Measurements from ENCODE around the gene CCS. TPM values are rescaled to one million over a fixed set of nuclear protein-coding genes. Genes with fewer than 3 reads are reported as not detected.

Gene CCS
- total and polyA plus RNA-seq, 9 of the 15 experiments (the other 6 are each of a cell fraction or from before 2014, with no cell fraction given), result 1.1 to 46.6 (median 26.8) TPM

- peak; percentile 99 to 100 (median 100) for DNase-seq (ENCODE audit: extremely low read depth in 1 of 4, low spot score in 3 of 4)
- Histone ChIP-seq H3K27ac (ENCODE audit: extremely low read depth, low read depth, low read length) (peak within 1 kb of the TSS; percentile 99), H3K36me3 (ENCODE audit: control insufficient read depth, insufficient read depth, low read length) (peaks cover 41% of the 10 kb centered on the region), H3K79me2 (ENCODE audit: control insufficient read depth, insufficient read depth, low read length) (peaks cover 66% of the 10 kb centered on the region), H4K20me1 (replicated peaks; ENCODE audit: control insufficient read depth, insufficient read depth, low read length) (peaks cover 42% of the 10 kb centered on the region), H3K9ac (ENCODE audit: insufficient read depth in 1 of 2, low read depth in 2 of 2, low read length in 2 of 2) (peak within 1 kb of the TSS; percentile 97 to 100), H3K4me2 (ENCODE audit: insufficient read depth, low read length) (peak within 1 kb of the TSS; percentile 97), H3K9me1 (ENCODE audit: control insufficient read depth, insufficient read depth, low read length) (no peaks in the 10 kb centered on the region), H2AFZ (ENCODE audit: low read depth, low read length) (peak within 1 kb of the TSS; percentile 96), H3K4me3 (peak within 1 kb of the TSS; percentile 94), H3K9me3 (replicated peaks; ENCODE audit: control insufficient read depth, insufficient read depth, low read depth, low read length) (no peaks in the 10 kb centered on the region), H3K27me3 (ENCODE audit: control insufficient read depth in 2 of 2, insufficient read depth in 2 of 2, low read length in 2 of 2) (no peaks in the 10 kb centered on the region), H3K4me1 (replicated peaks in 1 of 2; ENCODE audit: control insufficient read depth in 2 of 2, insufficient read depth in 2 of 2, low read length in 2 of 2) (peaks cover 21 to 31% of the 10 kb centered on the region in 2 experiments)
- in situ Hi-C loops (cut with MboI) (no loop called here), intact Hi-C loops (cut with micrococcal nuclease) (loop anchor here (1.0 kb wide), 1 partner anchor 23 kb away; the partner anchor contains the start of genes CCDC87 and CCS)
- peak; percentile 98 for ATAC-seq
- ChIA-PET POLR2A (interaction anchor here (0.6 to 14.0 kb wide), 10 partner anchors 12 to 359 kb away, joined by 3 to 387 read pairs (median 4); partner anchors contain the start of genes RBM4 and RBM4B), CTCF (ENCODE audit: low intra/inter-chr PET ratio) (no interaction called here)
- WGBS (ENCODE audit: insufficient coverage, low coverage, missing lambda C conversion rate), result under 1% methylated on average over 74 of the region's 90 CpGs
- FAIRE-seq, result peak; percentile 97
- BruUV-seq (replicated peaks), result TSS peak; percentile 51
- TF ChIP-seq ZNF23 (CRISPR knock-in tag; IDR thresholded peaks at IDR 0.05) (0 out of 2 replicates have a peak, but pooled peaks have one; percentile 16), ZFP30 (CRISPR knock-in tag; IDR thresholded peaks at IDR 0.05; ENCODE audit: borderline replicate concordance) (no peak), ZNF175 (CRISPR knock-in tag; IDR thresholded peaks at IDR 0.05; ENCODE audit: low read depth) (peak; percentile 87), FOSL1 (tag; conservative IDR thresholded peaks at IDR 0.05) (peak; percentile 52; the same call in 1 of the 2 replicates), AFF1 (IDR thresholded peaks at IDR 0.05; ENCODE audit: low read depth in 1 of 2, partially characterized antibody in 2 of 2) (no peak), PRDM10 (IDR thresholded peaks at IDR 0.05; ENCODE audit: partially characterized antibody) (peak; percentile 59), HDGF (IDR thresholded peaks at IDR 0.05) (no peak), EHMT2 (IDR thresholded peaks at IDR 0.05) (no peak), PYGO2 (tag; IDR thresholded peaks at IDR 0.05) (0 out of 2 replicates have a peak, but pooled peaks have one; percentile 30), CBFB (CRISPR knock-in tag; IDR thresholded peaks at IDR 0.05) (peak; percentile 17; the same call in 1 of the 2 replicates), ZNF134 (CRISPR knock-in tag; conservative IDR thresholded peaks at IDR 0.05) (0 out of 2 replicates have a peak, but pooled peaks have one; percentile 31), GTF2E2 (tag; IDR thresholded peaks at IDR 0.05) (peak; percentile 96), HOXB6 (CRISPR knock-in tag; IDR thresholded peaks at IDR 0.05; ENCODE audit: borderline replicate concordance) (no peak), GABPA (tag; conservative IDR thresholded peaks at IDR 0.05; ENCODE audit: low read depth) (0 out of 2 replicates have a peak, but pooled peaks have one; percentile 48)
These were observed 23.6 kb downstream of the CCS start, which contains the start of gene RBM14 for GRCh38 chr11:66616379-66617154. RBM14 (plus strand) TSS chr11:66616630; CDS start chr11:66616721, 91 bp downstream.
